Mesendoderm (in vitro differentiated cells): ENCODE data around the gene S100A13.

Source experiments
- DNase-seq: peaks from one replicate; pipeline ENCODE4 v3.0.0; 2013
- H2AK5ac ChIP-seq: 2 replicates; pipeline ENCODE4 v1.6.1; 2013; ENCODE audit warnings: low read length, inconsistent platforms
- H2BK120ac ChIP-seq: 2 replicates; pipeline ENCODE4 v1.6.1; 2013; ENCODE audit warnings: low read depth, mild to moderate bottlenecking, low read length, moderate library complexity, mixed read lengths
- H2BK15ac ChIP-seq: replicated peaks from 2 replicates; pipeline ENCODE4 v1.6.1; 2013; ENCODE audit warnings: low read depth, mild to moderate bottlenecking, moderate library complexity
- H2BK5ac ChIP-seq: 2 replicates; pipeline ENCODE4 v1.6.1; 2013; ENCODE audit warnings: low read length, inconsistent platforms
- H3K18ac ChIP-seq: 2 replicates; pipeline ENCODE4 v1.6.1; 2013; ENCODE audit warnings: mild to moderate bottlenecking, low read length, mixed read lengths
- H3K23ac ChIP-seq: one replicate; pipeline ENCODE4 v1.6.1; 2013; ENCODE audit warnings: low read length
- H3K27ac ChIP-seq: 2 replicates; pipeline ENCODE4 v1.5.1; 2013; ENCODE audit warnings: low read depth, mild to moderate bottlenecking, inconsistent platforms, low read length, moderate library complexity
- H3K27me3 ChIP-seq: 2 replicates; pipeline ENCODE4 v1.6.1; 2013; ENCODE audit warnings: low read length, control low read depth, mild to moderate bottlenecking, inconsistent platforms; ENCODE audit not compliant: insufficient read depth, poor library complexity
- H3K36me3 ChIP-seq: 2 replicates; pipeline ENCODE4 v1.6.1; 2013; ENCODE audit warnings: low read length, inconsistent platforms; ENCODE audit not compliant: control insufficient read depth, insufficient read depth
- H3K4ac ChIP-seq: one replicate; pipeline ENCODE4 v1.6.1; 2013; ENCODE audit warnings: low read depth, mild to moderate bottlenecking, low read length, moderate library complexity
- H3K4me1 ChIP-seq: 2 replicates; pipeline ENCODE4 v1.6.1; 2013; ENCODE audit warnings: low read depth, low read length, inconsistent platforms; ENCODE audit not compliant: control insufficient read depth
- H3K4me2 ChIP-seq: 2 replicates; pipeline ENCODE4 v1.6.1; 2013; ENCODE audit warnings: low read length
- H3K4me3 ChIP-seq: 2 replicates; pipeline ENCODE4 v1.5.1; 2013; ENCODE audit warnings: mild to moderate bottlenecking, low read length
- H3K56ac ChIP-seq: one replicate; pipeline ENCODE4 v1.6.1; 2013; ENCODE audit warnings: low read length
- H3K79me1 ChIP-seq: 2 replicates; pipeline ENCODE4 v1.6.1; 2013; ENCODE audit warnings: low read length, inconsistent platforms
- H3K79me2 ChIP-seq: 2 replicates; pipeline ENCODE4 v1.6.1; 2013; ENCODE audit warnings: mild to moderate bottlenecking, low read length; ENCODE audit not compliant: control insufficient read depth, insufficient read depth
- H3K9ac ChIP-seq: 2 replicates; pipeline ENCODE4 v1.6.1; 2013; ENCODE audit warnings: low read length, inconsistent platforms
- H4K5ac ChIP-seq: one replicate; pipeline ENCODE4 v1.6.1; 2013; ENCODE audit warnings: low read length
- H4K8ac ChIP-seq: one replicate; pipeline ENCODE4 v1.6.1; 2013; ENCODE audit warnings: low read depth, mild to moderate bottlenecking, control low read depth, low read length, moderate library complexity
- WGBS: extraction: QIAGEN DNeasy Blood & Tissue Kit; methylation state at CpG from one replicate; pipeline ENCODE4 v1.1.7; 2013; ENCODE audit warnings: low lambda C conversion rate, missing lambda C conversion rate; ENCODE audit not compliant: insufficient coverage; ENCODE audit errors: extremely low coverage; 5-methylcytosine and 5-hydroxymethylcytosine counted together

Gene S100A13

GRCh38 chr1:153570874-153571273 is 56.4 kb downstream of the S100A13 start:
- Histone ChIP-seq H3K4me1 (peaks cover 8% of the 10 kb centered on the region), H3K18ac (no peak overlapping the region), H3K79me2 (no peaks in the 10 kb centered on the region), H3K9ac (no peak overlapping the region), H3K4ac (no peak overlapping the region), H3K4me2 (no peak overlapping the region), H2BK120ac (no peak overlapping the region), H3K23ac (no peak overlapping the region), H3K79me1 (no peaks in the 10 kb centered on the region), H2AK5ac (no peak overlapping the region), H3K56ac (no peak overlapping the region), H3K36me3 (no peaks in the 10 kb centered on the region), H2BK15ac (no peak overlapping the region), H3K27ac (no peak overlapping the region), H3K4me3 (no peak overlapping the region), H2BK5ac (no peak overlapping the region), H4K8ac (no peak overlapping the region), H4K5ac (no peak overlapping the region), H3K27me3 (no peaks in the 10 kb centered on the region)
- no CpG with 5 or more reads among the region's 5 CpGs for WGBS
- DNase-seq: no peak

DNA sequence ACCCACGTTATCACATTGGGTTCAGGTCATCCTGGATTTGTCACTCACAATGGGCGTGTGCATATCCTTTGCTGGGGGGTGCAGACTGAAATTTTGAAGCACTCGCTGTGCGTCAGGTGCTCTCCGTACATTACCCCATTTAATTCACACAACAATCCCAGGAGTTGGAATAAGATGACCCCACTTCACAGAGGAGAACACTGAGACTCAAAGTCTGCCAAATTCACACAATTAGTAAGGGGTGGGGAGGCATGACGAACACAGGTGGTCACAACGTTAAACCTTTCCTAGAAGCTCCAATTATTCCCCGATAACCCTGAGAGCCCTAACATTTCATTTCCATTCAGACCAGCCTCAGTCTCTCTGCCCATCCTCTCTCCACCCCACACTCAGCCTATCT is 57.8 kb downstream of the S100A13 start:
- Histone ChIP-seq H3K27me3 (no peaks in the 10 kb centered on the region), H3K4me1 (peaks cover 10% of the 10 kb centered on the region), H3K23ac (no peak overlapping the region), H3K79me1 (no peaks in the 10 kb centered on the region), H3K4ac (no peak overlapping the region), H4K8ac (no peak overlapping the region), H3K36me3 (no peaks in the 10 kb centered on the region), H2BK120ac (no peak overlapping the region), H4K5ac (no peak overlapping the region), H2AK5ac (no peak overlapping the region), H3K56ac (no peak overlapping the region), H3K79me2 (no peaks in the 10 kb centered on the region), H3K18ac (no peak overlapping the region), H3K4me2 (no peak overlapping the region), H2BK15ac (no peak overlapping the region), H3K4me3 (no peak overlapping the region), H2BK5ac (no peak overlapping the region), H3K9ac (no peak overlapping the region), H3K27ac (no peak overlapping the region)
- no peak for DNase-seq
- no CpG with 5 or more reads among the region's 8 CpGs for WGBS
